ENCODE measurements around the gene MKS1.

MKS1 gene

DNA sequence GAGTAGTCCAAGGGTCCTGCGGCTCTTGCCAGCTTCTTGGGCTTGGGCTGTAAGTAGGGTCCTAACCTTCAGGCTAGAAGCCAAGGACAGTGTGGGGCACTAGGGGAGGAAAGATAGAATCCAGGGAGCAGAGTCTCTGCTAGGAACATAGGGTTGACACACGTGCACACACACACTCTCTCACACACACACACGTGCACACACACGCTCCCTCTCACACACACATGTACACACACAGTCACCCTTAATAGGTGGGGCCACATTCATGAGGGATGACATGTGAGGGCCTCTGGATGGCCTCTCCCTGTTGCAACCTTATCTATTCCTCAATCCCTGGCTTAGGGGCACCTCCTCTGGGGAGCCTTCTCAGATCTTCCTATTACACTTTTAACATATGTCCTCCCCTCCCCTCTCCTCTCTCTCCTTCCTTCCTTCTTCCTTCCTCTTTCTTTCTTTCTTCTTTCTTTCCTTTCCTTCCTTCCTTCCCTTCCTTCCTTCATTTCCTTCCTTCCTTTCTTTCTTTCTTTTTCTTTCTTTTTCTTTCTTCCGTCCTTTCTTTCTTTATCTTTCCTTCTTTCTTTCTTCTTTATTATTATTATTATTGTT, 23.4 kb downstream of the MKS1 start:
- no peak for DNase-seq

DNA sequence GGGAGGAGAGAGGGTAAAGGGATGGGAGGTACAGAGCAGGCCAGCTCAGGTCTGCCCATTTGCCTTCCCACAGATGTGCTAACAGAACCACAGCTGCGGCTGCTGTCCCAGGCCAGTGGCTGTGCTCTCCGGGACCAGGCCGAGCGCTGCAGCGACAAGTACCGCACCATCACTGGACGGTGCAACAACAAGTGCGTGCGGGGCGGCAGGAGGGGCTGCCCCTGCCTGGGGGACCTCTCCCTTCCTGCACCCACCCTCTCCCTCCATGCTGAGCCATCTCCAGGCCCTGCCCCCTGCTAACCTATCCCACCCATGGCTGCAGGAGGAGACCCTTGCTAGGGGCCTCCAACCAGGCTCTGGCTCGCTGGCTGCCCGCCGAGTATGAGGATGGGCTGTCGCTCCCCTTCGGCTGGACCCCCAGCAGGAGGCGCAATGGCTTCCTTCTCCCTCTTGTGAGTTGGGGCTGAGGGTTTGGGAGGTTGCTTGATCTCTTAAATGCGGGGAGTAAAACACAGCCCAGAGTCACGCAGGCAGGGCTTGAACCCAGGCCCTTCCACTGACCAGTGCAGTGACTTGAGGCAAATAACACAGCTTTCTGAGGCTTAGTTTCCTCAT, 25.3 kb downstream of the MKS1 start:
- DNase-seq = no peak

DNA sequence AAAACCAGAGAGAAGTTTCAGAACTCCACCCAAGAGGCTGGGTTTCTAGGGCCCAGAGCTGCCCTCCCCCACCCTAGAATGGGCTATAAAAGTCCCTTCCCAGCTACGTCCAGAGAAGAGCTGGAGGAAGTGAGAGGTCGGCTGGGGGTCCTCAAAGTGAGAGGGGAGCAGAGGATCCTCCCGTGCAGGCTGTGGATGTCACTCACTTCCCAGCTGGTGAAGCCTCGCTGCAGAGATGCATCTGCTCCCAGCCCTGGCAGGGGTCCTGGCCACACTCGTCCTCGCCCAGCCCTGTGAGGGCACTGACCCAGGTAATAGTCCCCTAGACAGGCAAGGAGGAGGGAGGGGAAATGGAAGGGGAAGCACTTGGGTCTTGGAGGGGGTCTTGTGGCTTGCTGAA, 26.4 kb downstream of the MKS1 start, which contains the start of gene EPX:
TSS of gene EPX (plus strand) at position 115 of the 400 bp plus-strand sequence. CDS start at position 236, 121 bp downstream.
- no peak for DNase-seq

DNA sequence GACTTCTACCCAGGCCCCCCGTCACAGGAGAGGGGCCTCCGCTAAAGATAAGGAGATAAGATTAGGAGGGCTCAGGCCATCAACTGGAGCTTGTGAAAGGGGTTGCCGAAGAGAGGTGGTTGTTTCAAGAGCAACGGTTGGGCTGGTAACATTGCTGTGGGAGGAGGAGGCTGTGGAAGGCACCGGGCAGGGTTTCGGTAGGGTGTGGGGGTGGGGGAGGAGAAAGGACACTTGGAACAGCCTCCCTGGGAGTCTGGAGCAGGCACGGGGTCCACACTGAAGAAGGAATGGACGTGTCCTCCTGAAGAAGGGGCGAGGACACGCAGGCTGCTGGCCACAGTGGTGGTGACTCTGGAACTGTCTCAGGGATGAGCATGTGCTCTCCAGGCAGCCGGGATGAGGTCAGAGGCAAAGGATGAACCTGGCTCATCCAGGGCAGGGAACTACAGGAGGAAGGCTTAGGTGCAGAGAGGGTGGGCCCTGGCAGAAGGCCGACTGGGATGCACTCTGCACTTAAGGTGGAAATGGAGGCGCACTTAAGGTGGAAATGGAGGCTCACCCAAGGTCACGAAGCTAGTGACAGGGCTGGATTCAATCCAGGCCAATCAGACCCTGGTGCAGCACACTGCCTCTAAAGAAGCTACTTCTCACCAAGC, 27.7 kb downstream of the MKS1 start:
- no peak for DNase-seq

DNA sequence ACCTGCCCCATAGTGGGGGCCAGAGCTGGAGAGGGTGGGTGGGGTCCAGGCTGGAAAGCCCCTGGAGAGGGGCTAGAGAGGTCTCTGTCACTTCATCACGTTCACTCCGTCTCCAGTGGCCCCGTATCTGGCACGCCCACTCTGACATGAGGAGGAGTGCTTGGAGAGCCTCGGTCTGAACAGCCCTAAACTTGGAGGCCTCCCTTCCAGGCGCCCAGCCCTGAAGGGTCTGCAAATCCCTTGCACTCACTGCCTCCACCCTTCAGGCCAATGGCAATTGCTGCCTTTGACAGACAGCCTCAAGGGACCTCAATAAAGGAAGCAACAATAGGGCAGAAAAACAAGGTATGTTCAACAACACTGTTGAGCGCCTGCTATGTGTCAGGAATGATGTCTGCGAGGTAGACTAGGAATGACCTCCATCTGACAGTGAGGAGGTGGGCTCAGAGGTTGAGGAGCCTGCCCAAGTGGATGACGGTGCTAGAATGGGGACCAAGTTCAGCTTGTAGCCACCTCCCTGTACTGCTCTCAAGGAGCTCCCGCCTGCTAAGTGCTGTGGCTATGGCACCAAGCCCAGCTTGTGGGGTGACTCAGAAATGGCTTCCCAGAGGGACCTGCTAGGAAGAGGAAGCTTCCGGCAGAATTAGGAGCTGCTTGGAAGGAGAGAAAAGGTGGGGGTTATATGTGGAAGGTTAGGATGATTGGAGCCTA, 29.5 kb downstream of the MKS1 start:
- no peak for DNase-seq

DNA sequence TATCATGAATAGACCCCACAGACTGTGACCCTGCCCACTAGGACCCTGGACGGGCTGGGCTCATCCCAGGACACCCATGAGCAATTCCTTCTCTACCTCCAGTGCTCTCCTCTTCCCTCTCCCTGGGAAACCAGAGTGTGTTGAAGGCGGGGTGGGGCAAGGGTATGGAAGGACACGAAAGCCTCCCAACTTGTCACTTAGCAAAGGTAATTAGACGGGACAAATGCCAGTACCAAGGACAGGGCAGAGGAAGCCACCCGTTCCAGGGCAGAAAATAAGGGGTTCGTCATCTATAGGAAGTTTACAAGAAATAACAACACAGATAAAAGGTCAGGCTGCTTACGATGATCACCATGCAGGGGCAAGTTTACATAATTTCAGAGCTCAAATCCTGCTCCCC, 31.4 kb downstream of the MKS1 start:
- no peak for DNase-seq

DNA sequence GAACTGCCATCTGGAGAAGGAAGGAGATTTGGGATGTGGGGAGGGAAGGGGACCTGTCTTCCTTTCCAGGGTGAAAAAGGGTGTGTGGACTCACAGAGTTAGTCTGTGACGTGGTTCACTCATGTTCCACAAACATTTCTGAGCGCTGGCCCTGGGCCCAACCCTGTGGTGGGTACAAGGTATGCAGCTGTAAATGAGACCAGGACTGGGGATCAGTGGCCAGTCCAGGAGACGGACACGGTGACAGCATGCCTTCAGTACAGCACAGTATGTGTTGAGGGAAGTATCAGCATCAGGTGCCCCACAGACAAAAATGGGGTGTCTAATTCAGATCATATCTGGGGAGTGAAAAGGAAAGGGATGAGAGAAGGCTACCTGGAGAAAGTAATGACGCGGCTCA, 32.0 kb downstream of the MKS1 start:
- no peak for DNase-seq

DNA sequence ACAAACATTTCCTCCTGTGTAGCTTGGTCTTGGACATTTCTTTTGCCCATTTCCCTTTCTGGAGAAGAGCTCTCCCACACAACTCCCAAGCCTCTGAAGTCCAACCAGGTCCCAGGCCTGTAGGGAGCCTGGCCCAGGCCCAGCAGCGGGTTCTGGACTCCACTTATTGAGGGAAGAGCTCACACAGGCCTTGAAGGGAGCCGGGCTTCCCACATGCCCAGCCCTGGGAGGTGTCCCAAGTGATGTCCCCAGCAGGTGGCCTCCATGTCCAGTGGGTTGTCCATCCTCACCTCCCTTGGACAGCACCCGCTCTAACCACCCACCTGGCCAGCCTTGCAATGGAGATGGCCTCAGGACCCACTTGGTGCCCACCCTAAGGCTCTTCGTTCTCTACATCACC, 32.5 kb downstream of the MKS1 start:
- no peak for DNase-seq

DNA sequence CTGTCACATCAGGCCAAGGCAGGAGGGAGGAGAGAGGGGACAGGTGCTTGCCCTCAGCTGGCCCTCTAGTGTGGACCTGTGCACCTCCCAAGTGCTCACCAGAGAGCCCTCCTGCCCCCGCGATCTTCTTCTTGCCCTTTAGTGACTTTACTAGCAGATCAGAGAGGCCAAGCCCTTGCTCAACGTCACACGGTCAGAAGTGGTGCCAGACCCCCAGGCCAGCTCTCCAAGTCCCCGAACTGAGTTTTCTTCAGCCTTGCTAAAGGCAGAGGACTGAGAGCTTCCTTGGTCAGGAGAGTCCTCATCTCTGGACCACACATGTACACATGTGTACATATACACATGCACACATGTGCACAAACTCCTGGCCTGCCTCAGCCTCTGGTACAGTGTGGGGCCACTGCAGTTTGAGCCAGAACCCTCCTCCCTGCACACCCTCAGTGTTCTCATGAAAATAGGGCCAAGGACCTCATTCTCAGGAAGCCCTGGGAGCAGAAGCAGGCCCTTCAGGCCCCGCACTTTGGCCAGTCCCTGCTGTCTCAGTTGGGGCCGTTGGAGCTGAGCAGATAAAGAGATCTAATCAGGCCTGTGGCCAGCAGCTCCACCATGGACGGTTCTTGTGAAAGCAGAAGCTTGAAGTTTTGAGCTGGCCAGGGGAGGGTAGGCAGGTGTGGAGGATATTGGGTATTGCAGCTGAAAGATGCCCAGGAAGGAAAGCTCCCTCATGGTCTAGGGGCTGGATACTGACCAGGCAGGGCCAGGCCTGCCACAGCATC, 33.9 kb downstream of the MKS1 start:
- no peak for DNase-seq

DNA sequence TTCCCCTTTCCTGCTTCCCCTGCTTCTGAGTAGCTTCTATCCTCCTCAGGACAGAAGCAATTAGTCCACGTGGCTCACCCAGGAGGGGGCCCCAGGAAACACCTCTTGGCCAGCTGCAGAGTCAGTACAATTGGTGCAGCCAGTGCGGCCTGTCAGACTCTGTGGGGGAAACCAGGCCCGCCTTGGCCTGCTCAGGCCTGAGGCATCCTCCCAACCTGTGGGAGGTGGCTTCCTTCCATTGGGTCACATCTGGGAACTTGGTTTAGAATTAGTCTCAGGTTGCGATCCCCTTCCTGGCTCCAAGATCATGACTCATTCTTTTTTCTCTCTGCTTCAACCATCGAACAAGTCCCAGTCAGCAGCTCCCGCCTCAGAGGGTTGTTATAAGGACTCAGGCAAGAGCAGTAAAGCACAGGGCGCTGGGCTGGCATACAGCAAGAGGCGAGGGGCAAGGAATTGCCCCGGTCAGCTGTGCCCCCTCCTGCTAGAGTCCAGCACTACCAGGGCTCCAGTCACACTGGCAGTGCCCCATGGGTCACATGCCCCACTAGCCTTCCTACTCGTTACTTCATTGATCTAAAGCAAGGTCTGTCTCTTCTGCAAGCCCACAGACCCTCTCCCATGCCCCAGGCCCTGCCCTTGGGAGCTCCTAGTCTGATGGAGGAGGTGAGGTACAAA, 34.6 kb downstream of the MKS1 start:
- no peak for DNase-seq

DNA sequence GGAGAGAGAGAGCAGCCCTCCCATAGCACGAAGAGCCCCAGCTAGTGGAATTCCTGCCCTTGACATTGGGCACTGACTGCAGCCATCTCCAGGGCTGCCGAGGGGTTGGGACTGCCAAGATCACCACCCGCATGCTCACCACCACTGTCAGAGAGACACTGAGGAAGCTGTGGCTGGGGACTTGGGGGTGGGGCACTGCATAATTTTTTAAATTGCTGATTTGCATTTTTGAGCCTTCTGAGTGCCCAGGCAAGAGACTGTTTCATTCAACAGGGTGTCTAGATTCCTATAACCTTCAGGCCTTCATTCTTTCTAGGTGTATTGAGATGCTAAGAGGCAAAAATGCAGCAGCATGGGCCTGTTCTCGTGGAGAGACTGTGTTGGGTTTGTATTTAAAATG, 35.5 kb downstream of the MKS1 start:
- no peak for DNase-seq

DNA sequence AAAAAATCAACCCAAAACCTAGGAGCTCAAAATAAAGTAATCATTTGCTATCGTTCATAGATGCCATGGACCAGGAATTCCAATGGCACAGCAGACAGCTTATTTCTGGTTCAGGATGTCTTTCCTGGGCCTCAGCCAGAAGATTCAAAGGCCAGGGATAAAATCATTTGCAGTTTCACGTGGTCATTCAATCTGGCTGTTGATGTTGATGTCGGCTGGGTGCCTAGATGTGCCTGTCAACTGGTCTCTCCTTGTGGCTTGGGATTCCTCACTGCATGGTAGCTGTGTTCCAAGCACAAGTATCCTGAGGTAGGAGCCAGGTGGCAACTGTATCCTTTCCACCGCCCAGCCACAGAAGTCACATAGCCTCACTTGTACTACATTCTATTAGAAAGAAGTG, 37.3 kb downstream of the MKS1 start:
- DNase-seq = no peak

DNA sequence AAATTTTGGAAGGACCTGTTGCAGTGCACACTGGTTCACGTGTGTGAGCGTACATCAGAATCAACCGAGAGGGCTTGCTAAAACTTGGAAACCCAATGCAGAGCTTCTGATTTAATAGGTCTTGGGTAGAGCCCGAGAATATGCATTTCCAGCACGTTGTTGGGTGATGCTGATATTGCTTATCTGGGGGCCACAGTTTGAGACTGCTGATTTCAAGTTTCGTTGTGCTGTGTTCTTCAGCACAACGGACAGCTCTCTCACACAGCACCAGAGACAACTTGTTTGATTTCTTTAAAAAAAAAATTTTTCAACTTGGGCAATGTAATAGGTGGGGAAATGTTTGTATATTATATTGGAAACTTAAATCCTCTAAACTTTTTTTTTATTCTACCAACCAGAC, 42.9 kb downstream of the MKS1 start:
- no peak for DNase-seq

DNA sequence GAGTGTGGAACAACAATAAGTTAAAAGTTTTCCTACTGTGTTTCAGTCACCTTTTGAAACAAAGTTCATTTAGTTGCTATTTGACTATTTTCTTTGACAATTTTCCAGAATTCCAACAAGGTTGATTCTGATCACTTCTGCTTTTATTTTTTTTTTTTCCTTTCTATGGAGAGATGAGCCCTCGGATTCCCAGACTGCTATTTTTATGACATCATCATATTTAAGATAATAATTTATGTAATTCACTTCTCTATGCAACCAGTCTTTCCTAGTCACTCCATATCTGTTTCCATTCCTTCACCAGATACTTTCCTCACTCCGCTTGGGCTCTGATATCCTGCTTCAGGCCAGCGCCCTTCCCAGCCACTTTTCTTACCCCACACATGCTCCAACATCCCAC, 44.2 kb downstream of the MKS1 start:
- DNase-seq = no peak

DNA sequence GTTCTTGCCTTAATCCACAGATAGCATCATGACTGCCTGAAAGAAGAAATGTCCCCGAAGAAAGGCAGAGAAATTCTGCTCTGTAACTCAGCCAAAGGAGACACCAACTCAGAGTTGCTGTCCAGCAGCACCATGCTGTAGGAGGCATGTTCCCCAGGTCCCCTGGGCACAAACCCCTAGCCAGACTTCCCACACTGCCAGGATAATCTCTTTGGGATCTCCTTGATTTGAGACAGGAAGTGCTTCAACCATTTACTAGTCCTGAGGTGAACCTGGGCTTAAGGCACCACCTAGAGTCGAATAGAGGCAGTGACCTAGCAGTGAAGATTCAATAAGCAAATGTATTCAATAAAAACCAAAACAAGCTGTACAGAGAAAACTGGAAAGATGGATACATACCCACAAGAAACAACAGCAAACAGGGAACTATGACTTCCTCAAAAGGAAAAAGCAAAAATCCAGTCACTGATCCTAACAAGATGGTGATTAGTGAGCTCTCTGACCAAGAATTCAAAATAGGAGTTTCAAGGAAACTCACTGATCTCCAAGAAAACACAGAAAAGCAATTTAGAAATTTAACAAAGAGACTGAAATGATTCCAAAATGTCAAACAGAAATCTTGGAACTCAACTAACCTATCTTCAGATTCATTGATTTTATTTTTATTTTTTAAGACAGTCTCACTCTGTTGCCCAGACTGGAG, 46.5 kb downstream of the MKS1 start:
- DNase-seq = peak; percentile 25 to 26

DNA sequence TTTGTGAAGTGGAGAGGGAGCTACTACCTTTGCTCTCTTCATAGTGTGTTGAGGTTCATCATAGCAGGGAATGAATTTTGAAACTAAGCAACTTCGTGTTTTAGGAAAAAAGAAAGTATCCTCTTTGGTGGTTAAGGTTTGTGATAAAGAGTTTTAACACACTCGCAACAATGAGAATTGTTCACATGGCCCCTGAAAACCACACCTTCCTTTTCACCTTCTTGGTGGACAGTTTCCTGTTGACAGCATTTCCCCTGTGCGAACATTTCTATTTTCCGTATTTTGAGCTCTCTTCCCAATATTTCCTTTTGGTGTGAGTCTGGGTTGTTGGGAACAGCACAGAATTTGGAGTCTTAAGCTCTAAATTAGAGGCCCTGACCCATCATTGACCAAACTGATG, 48.4 kb downstream of the MKS1 start:
- no peak for DNase-seq

DNA sequence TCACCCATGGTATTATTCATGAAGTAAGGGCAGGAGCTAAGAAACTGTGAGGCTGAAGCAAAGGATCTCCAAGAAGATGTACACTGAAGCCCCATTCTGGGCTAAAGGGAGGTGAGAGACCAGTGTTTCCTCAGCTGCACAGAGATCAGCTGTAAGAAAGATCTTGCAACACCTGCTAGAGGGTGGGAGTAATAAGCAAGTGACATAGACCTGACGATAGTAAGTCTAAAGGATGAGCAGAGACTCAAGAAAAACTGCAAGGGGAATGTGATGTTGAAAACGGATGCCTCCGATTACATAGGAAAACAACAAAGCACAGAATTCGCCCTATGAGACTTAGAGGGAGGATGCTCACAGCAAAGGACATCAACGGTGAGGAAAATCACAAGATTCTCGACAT, 52.4 kb downstream of the MKS1 start, which contains the start of gene OR4D2:
TSS of gene OR4D2 (plus strand) at position 301 of the 400 bp plus-strand sequence. CDS start 2,674 bp downstream, outside the sequence.
- DNase-seq = no peak

DNA sequence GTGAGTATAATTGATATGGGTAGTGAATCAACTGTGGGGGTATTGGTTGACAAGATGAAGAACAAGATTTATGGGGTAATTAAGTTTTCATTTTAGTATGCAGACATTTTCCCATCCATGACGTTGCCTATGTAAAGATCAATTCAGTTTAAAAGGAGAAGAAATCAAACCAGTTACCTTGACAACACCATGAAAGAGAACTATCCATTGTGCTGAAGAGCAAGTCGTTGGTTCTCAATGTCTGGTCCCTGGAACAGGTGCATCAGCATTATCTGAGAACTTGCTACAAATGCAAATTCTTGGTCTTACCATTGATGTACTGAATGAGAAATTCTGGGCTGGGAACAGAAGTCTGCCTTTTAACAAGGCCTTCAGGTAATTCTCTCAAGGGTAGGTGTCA, 53.1 kb downstream of the MKS1 start:
- no peak for DNase-seq

DNA sequence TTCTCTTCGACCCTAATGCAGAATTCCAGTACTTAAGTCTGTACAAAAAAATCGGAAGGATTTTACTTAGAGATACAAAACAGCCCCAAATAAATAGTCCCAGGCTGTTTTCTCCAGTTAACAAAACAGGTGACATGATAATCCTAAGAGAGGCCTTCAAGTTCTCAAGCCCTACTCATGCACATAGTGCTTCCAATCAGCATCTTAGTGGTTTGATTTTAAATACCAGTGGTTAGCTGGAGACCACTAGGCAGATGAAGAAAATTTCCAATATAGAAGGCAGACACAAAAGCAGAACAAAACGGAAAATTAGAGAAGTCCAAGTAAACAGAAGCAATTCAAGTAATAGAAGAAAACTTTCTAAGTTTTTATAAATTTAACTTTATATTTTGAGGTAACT, 57.5 kb downstream of the MKS1 start:
- no peak for DNase-seq

DNA sequence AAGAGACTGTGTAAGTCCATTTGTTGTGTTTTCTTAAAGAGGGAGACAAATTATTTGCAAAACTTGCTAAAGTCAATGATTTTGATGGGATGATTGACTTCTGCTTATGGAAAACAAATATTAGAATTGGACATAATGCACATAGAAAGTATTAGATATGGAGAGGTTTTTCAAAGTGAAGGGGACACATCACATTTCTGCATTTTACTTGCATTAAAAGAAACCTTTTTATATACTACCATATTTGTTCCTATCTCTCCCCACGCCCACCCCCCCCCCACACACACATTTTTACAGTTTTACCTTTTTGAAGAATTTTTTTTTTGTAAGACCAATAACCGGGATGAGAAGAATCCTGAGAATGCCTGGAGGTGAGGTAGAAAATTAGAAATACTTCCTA, 60.9 kb downstream of the MKS1 start:
- DNase-seq = no peak

Data from activated CD4-positive, alpha-beta T cell treated with anti-CD3 and anti-CD28 coated beads for 4 hours (primary cell).